Measurements from ENCODE around the gene BAG2.

The BAG2 gene

DNA sequence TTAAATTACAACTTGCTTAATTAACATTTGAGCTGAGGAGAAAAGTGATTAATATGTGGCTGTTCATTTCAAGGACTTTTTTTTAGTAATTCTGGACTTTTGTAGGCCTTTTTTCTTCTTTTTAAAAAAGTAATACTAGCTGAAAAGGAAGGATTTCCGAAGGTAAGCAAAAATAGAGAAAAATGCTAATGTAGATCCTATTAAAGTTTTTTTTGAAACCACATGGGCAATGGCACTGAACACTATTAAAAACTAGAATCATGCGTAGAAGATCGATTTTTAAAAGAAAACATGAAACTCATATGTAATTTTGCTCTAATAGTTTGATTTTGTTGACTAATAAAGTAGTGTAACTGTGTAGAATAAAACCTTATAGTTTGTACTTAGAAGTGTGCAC, 2.4 kb downstream of the BAG2 start:
- no peak for DNase-seq

GRCh38 chr6:57177545-57178265, 5.6 kb downstream of the BAG2 start:
- DNase-seq: no peak

- DNase-seq: no peak
These were observed 8.5 kb downstream of the BAG2 start for GRCh38 chr6:57180596-57180995.

DNA sequence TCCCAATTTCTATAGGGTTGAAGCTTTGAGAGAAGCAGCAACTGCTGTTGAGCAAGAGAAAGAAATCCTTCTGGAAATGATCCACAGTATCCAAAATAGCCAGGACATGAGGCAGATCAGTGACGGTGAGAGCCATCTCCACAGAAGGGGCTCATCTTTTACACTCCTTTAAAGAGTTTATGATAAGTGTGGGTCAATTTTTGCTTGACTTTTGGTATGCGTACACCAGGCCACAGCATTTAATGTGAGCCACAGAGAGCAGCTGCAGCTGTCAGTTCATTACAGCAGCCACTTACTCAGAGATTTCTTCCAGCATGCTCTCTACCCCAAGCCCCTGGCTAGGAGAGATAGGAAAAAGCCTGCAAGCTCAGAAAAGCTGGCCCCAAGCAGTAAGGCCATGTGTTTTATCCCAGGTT, 9.9 kb downstream of the BAG2 start:
- no peak for DNase-seq

DNA sequence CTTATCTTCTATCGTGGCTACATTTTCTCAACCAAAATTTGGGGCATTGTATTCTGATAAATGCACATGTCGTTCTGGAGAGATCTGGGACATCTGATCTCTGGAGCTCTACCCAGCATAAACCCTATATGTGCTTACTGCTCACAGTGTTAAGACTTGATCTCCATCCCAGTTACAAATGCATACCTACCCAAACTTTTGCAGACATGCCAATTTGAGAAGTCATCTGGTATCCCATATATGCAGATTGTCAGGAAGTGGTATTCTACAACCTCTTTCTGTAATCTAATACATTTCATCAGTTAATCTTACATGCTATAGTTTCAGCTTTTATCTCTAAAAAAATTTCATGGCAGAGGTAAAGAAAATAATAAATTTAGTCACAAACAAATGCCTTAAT, 11.2 kb downstream of the BAG2 start:
- DNase-seq: no peak

- DNase-seq: no peak
These were observed 18.0 kb downstream of the BAG2 start for GRCh38 chr6:57190140-57190539.

- DNase-seq: no peak
These were observed 21.1 kb downstream of the BAG2 start for GRCh38 chr6:57193177-57193576.

GRCh38 chr6:57195457-57195856, 23.3 kb downstream of the BAG2 start:
- DNase-seq: no peak

DNA sequence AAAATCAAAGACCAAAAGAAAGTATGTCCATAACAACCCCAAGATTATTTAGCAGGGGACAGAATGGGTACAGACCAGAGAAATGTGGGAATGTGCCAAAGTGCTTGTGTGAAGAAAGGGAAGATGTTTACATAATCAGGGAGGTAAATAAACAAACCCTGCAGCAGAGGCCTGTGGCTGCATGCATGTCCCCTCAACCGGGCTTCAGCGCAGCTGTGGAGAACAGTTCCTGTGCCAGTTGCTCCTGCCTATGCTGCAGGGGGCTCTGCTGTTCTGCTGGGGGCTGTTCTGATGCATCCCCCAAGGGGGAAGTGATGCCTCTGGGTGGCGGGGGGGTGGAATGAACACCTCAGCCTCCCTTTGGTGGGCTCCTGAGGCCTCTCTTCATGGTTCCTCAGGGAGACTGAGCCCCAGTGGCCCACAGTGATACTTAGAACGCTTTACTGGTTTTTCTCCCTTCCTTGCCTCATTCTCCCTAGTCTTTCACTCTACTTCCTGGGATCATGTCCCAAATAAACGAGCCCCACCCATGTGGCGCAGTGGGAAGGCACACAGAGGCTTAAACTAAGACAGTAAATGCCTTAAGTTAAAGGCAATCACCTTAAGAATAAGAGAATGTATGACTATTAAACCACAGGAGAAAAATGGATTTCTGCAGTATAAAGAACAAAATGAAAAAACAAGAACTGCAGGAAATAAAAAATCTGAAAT, 27.0 kb downstream of the BAG2 start:
- DNase-seq: no peak

GRCh38 chr6:57201718-57202117, 29.6 kb downstream of the BAG2 start:
- no peak for DNase-seq

DNA sequence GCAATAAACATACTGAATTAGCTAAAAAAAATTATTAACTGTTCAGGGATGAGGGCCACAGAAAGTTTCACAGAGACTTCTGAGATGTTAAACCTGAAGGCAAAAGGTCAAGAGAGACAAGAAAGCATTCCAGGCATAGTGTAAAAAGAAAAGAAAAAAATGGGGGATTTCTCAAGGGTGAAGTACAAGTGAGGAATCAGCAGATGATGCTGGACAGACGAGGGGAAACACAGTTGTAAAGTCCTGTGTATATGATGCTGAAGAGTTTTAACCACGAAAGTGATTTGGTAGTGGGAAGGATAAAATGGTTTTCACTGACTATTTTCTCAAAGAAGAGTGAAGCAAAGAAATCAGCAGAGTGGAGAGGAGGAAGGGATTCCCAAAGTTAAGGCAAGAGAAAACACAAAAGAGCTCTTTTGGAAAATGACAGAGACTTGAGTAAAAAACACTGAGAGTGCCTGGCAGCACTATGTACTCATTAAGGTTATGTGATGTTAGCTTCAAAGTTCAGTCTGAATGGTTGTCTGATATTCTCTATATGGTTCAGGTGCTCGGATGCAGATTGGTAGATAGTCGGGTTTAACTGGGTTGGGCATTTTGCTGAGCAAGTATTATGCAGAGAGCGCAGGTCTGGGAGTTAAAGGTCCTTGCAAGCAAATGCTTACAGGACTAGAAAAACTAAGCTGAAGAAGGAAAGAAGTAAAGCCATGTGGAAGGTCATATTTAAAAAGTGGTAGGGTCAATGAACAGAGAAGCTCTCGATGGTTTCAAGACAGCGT, 33.6 kb downstream of the BAG2 start:
- no peak for DNase-seq

DNA sequence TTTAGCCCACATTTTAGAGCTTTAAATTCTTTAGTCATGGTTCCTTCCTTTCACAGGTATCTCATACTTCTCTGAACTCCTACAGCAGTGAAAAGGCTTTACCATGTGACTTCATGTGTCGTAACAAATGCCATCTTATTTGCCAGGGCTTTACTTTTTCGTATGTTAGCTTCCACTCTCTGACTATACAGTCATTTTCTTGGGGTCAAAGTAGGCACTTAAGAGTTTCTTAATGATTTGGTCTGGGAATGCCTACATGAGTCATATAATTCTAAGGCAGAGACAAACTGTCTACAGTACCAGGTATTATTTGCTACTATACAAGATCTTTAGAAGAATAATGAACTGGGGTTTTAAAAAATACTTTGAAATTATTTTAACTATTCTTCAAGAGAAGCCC, 35.0 kb downstream of the BAG2 start:
- DNase-seq: no peak

DNA sequence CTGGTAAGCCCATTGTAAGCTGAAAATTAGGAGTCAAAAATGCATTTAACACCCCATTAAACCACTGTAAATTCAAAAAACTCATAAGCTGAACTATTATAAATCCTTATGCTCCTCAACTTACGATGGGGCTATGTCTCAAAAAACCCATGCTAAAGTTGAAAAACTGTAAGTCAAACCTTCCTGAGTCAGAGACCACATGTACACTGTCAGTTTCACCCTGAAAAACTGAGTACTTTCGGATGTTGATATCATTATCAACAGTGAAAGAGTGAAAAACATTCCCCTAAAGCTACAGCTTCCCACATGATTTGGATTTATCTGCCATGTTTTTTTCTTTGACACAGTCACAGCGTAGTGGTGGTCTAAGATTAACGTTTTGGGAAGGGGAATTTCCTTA, 35.7 kb downstream of the BAG2 start:
- DNase-seq: no peak

DNA sequence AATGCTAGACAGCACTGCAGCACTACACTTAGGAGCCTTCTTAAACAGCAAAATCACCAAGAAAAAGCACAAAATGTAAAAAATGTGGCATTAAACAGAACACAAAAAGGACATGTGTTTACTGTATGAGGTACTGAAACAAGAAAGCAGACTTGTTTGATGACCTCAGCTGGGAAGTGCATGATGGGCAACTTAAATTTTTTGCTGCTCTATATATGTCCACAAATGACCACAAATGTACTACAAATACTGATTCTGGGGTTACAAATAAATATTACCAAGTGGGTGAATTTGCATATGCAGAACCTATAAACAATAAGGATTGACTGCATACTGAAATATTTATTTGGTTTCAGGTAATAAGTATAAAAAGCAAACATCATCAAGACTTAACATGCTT, 36.9 kb downstream of the BAG2 start:
- no peak for DNase-seq

DNA sequence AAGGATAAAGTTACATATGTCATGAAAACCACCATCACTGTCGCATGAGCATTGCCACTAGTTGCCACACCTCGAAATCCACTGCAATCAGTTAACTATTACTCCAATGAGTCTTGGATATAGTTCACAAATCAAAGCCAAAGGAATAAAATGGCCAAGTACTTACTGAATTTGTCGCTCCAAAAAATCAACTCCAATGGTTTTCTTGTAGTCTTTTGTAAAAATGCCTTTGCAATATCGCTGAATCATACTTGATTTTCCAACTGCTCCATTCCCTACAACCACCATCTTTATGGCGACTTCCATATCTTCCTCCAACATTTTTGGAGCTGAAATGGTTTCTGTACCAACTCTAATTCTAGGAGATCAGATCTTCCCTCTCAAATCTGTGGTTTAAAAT, 37.9 kb downstream of the BAG2 start:
- DNase-seq: no peak

DNA sequence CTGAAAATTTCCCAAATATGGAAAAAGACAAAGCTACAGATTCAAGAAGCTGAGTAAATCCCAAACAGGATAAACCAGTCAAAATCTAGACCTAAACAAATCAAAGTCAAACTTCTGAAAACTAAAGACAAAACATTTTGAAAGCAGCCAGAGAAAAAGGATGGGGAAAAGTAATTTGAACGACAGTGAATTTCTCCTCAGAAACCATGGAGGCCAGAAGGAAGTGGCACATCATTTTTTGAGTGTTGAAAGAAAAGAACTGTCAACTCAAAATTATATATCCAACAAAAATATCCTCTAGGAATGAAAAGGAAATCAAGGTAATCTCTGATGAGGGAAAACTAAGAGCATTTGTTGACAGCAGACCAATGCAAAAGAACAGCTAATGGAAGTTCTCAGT, 43.1 kb downstream of the BAG2 start:
- no peak for DNase-seq

- no peak for DNase-seq
These were observed 44.3 kb downstream of the BAG2 start for GRCh38 chr6:57216235-57217101.

GRCh38 chr6:57217270-57217669, 45.1 kb downstream of the BAG2 start:
- no peak for DNase-seq

- no peak for DNase-seq
These were observed 48.1 kb downstream of the BAG2 start for GRCh38 chr6:57220083-57220703.

DNA sequence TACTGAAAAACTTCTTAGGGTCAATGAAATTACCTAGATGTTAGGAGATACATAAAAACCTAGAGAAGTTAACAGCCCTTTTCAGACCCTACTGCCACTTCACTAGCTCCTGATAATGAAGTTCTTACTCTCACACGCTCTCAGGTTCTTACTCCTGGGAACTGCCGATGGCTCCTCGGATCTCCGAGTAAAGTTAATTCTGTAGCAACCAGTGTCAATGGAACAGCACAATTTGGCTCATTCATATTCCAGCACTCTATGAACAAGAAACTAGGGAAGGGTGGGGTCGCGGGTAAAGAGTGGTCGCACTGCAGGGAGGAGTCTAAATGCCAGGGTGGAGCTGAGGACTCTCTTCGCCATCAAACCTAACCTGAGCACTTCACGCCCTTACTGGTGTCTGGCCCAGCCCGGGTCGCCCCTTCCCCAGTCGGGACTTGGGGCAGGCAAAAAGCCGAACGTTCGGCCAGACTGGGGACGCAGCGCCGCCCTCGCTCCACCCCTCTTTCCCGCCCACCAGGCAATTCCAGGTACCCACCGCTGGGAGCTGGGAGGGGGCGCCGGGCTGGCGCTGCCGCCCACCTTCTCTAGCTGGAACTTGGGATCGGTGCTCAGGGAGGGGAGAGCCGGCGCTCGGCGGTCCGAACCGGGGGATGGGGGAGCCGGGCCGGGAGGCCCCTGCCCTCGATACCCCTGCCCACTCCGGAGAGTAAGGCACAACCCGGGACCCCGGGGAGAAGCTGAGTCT, 49.2 kb downstream of the BAG2 start:
- peak; percentile 41 for DNase-seq

DNA sequence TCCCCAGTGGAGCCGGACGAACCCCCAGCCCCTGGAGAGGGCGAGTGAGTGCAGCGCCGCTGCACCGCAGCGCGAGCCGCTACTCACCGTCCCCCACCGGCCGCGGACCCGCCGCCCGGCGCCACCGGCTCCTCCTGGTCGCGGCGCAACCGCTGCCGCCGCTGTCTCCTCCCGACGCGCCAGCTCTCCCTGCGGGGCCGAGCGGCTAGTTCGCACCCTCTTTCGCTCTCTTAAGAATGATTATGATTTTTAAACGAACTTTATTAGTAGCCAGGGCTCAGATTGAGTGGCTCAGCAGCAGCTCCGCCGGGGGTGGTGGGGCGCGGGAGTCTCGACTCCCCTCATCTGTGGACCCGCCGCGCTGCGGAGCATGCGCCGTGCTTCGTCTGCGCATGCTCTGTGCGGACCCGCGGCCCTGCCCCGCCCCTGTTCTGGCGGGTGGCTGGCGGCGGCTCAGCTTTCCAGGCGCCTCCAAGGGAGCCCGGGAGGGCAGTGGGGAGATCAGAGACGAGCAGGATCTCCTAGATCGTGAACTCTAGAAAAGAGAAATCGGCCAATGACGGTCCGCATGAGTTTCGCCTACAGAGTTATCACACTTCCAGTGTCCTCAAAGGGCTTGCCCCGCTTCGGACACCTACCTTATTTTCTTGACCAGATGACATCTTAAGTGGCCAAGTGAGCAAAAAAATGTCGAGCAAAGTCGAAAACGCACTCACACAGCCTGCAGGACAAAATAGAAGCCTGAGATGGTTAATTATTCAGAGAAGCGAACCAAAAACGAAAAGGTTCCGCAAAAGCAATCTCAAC, 50.0 kb downstream of the BAG2 start, which contains the start of gene RAB23:
RAB23 (minus strand) TSS at position 372 of the 807 bp plus-strand sequence. CDS start 11,927 bp downstream, outside the sequence.
- peak; percentile 87 for DNase-seq
